Mammary epithelial cell (primary cell): Measurements from ENCODE around the gene SURF4.

Experiments used
- EZH2 ChIP-seq: IDR thresholded peaks from 2 replicates; pipeline ENCODE4 v1.6.1; 2012; ENCODE audit warnings: low read length, inconsistent platforms, borderline replicate concordance
- TF ChIP-seq, protein P1 (sequence below), 2 donors: IDR thresholded peaks in 1 of 2; conservative IDR thresholded peaks in 1 of 2; 2 replicates each; pipeline ENCODE4 v1.5.1; 2011 to 2012; ENCODE audit warnings: inconsistent platforms in 2 of 2, low read length in 2 of 2, mild to moderate bottlenecking in 2 of 2, control low read depth in 1 of 2, low read depth in 1 of 2; ENCODE audit not compliant: insufficient read depth in 1 of 2; ENCODE audit errors: extremely low read depth in 1 of 2

GRCh38 chr9:133368249-133368881 lies 7.5 kb downstream of the SURF4 start:
- TF ChIP-seq, protein P1, sequence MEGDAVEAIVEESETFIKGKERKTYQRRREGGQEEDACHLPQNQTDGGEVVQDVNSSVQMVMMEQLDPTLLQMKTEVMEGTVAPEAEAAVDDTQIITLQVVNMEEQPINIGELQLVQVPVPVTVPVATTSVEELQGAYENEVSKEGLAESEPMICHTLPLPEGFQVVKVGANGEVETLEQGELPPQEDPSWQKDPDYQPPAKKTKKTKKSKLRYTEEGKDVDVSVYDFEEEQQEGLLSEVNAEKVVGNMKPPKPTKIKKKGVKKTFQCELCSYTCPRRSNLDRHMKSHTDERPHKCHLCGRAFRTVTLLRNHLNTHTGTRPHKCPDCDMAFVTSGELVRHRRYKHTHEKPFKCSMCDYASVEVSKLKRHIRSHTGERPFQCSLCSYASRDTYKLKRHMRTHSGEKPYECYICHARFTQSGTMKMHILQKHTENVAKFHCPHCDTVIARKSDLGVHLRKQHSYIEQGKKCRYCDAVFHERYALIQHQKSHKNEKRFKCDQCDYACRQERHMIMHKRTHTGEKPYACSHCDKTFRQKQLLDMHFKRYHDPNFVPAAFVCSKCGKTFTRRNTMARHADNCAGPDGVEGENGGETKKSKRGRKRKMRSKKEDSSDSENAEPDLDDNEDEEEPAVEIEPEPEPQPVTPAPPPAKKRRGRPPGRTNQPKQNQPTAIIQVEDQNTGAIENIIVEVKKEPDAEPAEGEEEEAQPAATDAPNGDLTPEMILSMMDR (conservative IDR thresholded peaks at IDR 0.05 in 1 of 2, IDR thresholded peaks at IDR 0.05 in 1 of 2; ENCODE audit: extremely low read depth in 1 of 2, insufficient read depth in 1 of 2, low read depth in 1 of 2, low read length in 2 of 2): no peak
- no peak for TF ChIP-seq EZH2
